ENCODE results near the gene GAL3ST2. TPM values are rescaled to one million over a fixed set of nuclear protein-coding genes. Genes with fewer than 3 reads are reported as not detected.

Gene GAL3ST2
- total and polyA plus RNA-seq, 2 of the 8 experiments (the other 6 are each of a cell fraction or from before 2014, with no cell fraction given), result not detected

DNA sequence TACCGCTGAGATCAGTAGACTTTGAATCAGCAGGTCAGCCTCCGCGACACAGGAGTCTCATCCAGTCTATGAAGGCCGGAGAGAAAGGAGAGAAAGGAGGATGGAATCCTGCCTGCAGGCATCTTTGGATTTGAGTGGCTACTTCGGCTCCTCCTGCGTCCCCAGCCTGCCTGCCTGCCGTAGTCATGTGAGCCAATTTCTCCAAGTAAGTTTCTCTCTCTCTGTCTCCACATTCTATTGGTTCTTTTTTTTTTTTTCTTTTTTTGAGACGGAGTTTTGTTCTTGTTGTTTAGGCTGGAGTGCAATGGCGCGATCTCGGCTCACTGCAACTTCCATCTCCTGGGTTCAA, 65.4 kb downstream of the GAL3ST2 start:
- no peak for DNase-seq (ENCODE audit: low read depth in 1 of 2, low spot score in 2 of 2)
- no peak for FAIRE-seq
- CTCF ChIA-PET (ENCODE audit: partially characterized antibody), result interaction anchor here (2.2 kb wide), 1 partner anchor 33 kb away, joined by 5 read pairs; the partner anchor contains the start of gene NEU4

More for the DNA sequence above, 65.4 kb downstream of the GAL3ST2 start:
- Histone ChIP-seq H3K36me3 (ENCODE audit: control insufficient read depth in 2 of 4, insufficient read depth in 4 of 4, low read length in 3 of 4) (no peaks in the 10 kb centered on the region), H4K20me1 (replicated peaks in 1 of 2; ENCODE audit: control insufficient read depth in 1 of 2, insufficient read depth in 2 of 2, low read length in 2 of 2) (no peaks in the 10 kb centered on the region), H3K4ac (replicated peaks; ENCODE audit: insufficient read length, low read depth, low read length) (no peak overlapping the region), H3K79me2 (ENCODE audit: control insufficient read depth in 1 of 2, insufficient read depth in 2 of 2, low read length in 2 of 2) (no peaks in the 10 kb centered on the region), H3K23ac (ENCODE audit: insufficient read length) (no peak overlapping the region), H3K79me1 (ENCODE audit: low read depth, low read length) (no peaks in the 10 kb centered on the region), H3K4me3 (ENCODE audit: extremely low read depth in 1 of 4, insufficient read depth in 2 of 4, low read depth in 3 of 4, low read length in 4 of 4) (no peak overlapping the region), H2BK5ac (ENCODE audit: low read depth, low read length) (no peak overlapping the region), H3K4me2 (ENCODE audit: insufficient read depth in 1 of 2, low read depth in 2 of 2, low read length in 2 of 2) (no peak overlapping the region), H2BK20ac (ENCODE audit: low read length) (no peak overlapping the region), H2AFZ (ENCODE audit: low read length) (no peak overlapping the region), H4K8ac (ENCODE audit: extremely low read depth, insufficient read depth, low read length) (no peak overlapping the region), H3K23me2 (ENCODE audit: low read depth, low read length) (no peaks in the 10 kb centered on the region; the same call in 1 of the 2 replicates), H3K9me3 (ENCODE audit: insufficient read depth in 2 of 2, low read depth in 1 of 2, low read length in 1 of 2) (no peaks in the 10 kb centered on the region), H3K56ac (replicated peaks; ENCODE audit: insufficient read length, low read depth, low read length) (no peak overlapping the region), H2BK120ac (replicated peaks; ENCODE audit: low read depth, low read length) (no peak overlapping the region), H2AK5ac (ENCODE audit: low read depth, low read length) (no peak overlapping the region), H2BK15ac (ENCODE audit: low read length) (no peak overlapping the region), H3K4me1 (replicated peaks in 1 of 4; ENCODE audit: control insufficient read depth in 3 of 4, insufficient read depth in 4 of 4, low read length in 3 of 4) (peaks cover 0 to 4% (median 0%) of the 10 kb centered on the region in 4 experiments; a peak in 1 of 7 replicates), H3K27me3 (replicated peaks in 1 of 4; ENCODE audit: control insufficient read depth in 3 of 4, extremely low read depth in 1 of 4, insufficient read depth in 3 of 4, low read length in 3 of 4) (peaks cover 0 to 15% (median 11%) of the 10 kb centered on the region in 4 experiments; a peak in 4 of 7 replicates), H4K91ac (replicated peaks; ENCODE audit: insufficient read length, low read length) (no peak overlapping the region), H2BK12ac (ENCODE audit: low read depth, low read length) (no peak overlapping the region), H3K14ac (ENCODE audit: insufficient read length) (no peak overlapping the region), H4K5ac (ENCODE audit: insufficient read length, low read depth, low read length) (no peak overlapping the region), H3K18ac (ENCODE audit: extremely low read depth, low read length) (no peak overlapping the region), H3K27ac (ENCODE audit: low read depth, low read length) (no peak overlapping the region), H3K9ac (replicated peaks in 1 of 4; ENCODE audit: extremely low read depth in 1 of 4, low read depth in 3 of 4, low read length in 3 of 4) (no peak overlapping the region)
- POLR2A ChIA-PET (ENCODE audit: partially characterized antibody), result no interaction called here
- TF ChIP-seq SP4 (IDR thresholded peaks at IDR 0.05; ENCODE audit: low read length) (no peak), KDM5A (IDR thresholded peaks at IDR 0.05; ENCODE audit: low read length) (no peak), EZH2 (IDR thresholded peaks at IDR 0.05; ENCODE audit: low read depth, low read length, severe bottlenecking) (no peak), BRCA1 (IDR thresholded peaks at IDR 0.05; ENCODE audit: low read depth, low read length) (no peak), SIX5 (IDR thresholded peaks at IDR 0.05; ENCODE audit: low read depth, low read length) (no peak), KDM4A (IDR thresholded peaks at IDR 0.05; ENCODE audit: low read depth, low read length, severe bottlenecking) (no peak), CHD1 (IDR thresholded peaks at IDR 0.05; ENCODE audit: low read depth, low read length) (no peak), TCF12 (IDR thresholded peaks at IDR 0.05; ENCODE audit: low read depth, low read length) (no peak), CBX8 (IDR thresholded peaks at IDR 0.05; ENCODE audit: borderline replicate concordance, low read depth, low read length) (no peak)
- TF ChIP-seq, protein P1, sequence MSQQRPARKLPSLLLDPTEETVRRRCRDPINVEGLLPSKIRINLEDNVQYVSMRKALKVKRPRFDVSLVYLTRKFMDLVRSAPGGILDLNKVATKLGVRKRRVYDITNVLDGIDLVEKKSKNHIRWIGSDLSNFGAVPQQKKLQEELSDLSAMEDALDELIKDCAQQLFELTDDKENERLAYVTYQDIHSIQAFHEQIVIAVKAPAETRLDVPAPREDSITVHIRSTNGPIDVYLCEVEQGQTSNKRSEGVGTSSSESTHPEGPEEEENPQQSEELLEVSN (IDR thresholded peaks at IDR 0.05), result no peak
- 94% methylated on average over 6 of the region's 11 CpGs; no CpG with 5 or more reads in 1 of the 2 experiments for WGBS, 2 experiments (ENCODE audit: extremely low coverage in 1 of 2, insufficient coverage in 1 of 2, insufficient read length in 1 of 2, insufficient replicate concordance in 2 of 2, low coverage in 1 of 2, low lambda C conversion rate in 2 of 2, missing lambda C conversion rate in 1 of 2)

Data from H1 (cell line).